ENCODE measurements around the gene NEDD1.
A peak's percentile ranks its signal among the peaks of the same experiment; 100 is the strongest.

The NEDD1 gene

DNA sequence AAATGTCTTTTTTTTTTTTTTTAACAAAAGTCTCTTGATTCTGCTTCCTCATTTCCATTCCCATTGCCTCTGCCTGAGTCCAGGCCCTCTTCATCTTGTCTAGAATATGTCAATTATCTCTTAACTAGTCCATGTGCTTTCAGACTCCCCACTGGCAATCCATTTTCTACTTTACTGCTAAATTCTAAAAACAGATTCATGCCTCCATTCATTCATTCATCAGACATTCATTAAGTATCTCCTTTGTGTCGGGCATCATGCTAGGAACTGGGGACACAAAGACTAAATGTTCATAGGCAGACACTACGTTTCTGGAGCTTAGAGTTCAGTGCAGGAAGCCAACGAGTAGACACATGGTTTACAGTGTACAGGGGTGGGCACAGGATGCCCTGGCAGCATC, 9.6 kb upstream of the NEDD1 start:
- FAIRE-seq: no peak
- no peak for DNase-seq (ENCODE audit: insufficient read length, low spot score)

- FAIRE-seq: no peak
- no peak for DNase-seq (ENCODE audit: insufficient read length, low spot score)
Observed at GRCh38 chr12:96901175-96901574, 5.9 kb upstream of the NEDD1 start.

DNA sequence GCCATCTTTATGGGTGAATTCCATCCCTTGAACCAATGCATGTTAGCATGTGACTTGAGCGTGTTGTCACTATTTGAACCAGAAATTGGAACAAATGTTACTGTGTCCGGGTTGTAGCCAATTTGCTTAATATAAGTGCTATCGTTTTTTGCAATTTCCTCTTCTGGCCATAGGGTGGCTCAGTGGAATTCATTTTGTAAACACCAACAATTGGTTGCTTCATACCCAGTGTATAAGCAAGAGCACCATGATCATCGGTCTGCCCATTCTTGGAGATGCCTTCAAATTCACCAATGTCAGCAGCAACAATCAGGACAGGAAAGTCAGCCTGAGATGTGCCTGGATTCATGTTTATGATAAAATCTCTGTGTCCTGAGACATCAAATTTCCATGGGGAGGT, 5.0 kb upstream of the NEDD1 start:
- FAIRE-seq (no peak), DNase-seq (ENCODE audit: insufficient read length, low spot score) (no peak)

DNA sequence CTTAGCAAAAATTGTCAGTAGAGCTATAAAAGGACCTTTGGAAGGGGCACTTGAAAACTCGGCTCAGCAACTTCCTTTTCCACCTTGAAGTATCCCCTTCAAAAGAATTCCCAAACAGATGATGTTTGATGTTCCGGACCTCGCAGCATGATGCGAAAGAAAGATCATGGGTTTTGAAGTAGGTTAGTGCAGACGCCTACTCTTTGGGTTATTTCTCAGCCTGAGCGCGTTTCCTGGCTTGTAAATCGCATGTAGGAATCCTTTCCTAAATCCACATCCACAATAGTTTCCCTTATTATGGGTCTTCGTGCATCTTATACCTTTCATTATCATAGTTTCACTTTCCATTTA, 584 bp upstream of the NEDD1 start:
- no peak for FAIRE-seq

GRCh38 chr12:96907671-96908422, 790 bp downstream of the NEDD1 start:
- FAIRE-seq: peak; percentile 92
- DNase-seq (ENCODE audit: insufficient read length, low spot score): no peak

More for the DNA sequence above, 584 bp upstream of the NEDD1 start:
- no peak for DNase-seq (ENCODE audit: insufficient read length, low spot score)

DNA sequence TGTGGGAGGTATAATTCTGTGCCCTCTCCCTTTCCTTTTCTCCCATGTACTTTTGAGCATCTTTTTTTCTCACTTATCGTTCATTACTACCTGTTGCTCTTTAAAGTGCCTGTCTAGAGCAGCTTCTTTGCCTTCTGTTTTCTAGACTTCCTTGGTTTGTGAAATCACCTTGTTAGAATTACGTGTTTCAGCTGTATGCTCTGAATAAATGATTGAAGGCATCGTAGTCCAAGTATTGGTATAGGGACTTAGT, 1.3 kb downstream of the NEDD1 start:
- FAIRE-seq (no peak), DNase-seq (ENCODE audit: insufficient read length, low spot score) (no peak)

DNA sequence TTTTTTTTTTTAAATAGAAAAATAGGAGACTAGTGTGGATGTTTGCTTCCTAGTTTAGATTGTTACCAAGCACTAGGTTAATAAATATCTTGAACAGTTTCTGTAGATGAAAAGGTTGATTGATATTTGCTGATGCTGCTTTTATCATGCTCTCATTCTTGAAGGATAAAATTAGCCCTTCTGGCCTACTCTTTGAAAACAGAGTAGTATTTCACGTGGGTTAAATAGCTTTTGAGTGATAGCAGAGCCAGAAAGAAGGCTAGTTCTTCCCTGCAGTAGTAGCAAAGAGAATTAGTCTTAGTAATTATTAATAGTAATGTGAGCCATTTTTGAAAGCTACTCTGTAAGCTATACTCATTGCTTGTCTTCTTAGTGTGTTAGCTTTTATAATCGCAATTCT, 5.2 kb downstream of the NEDD1 start:
- DNase-seq (ENCODE audit: insufficient read length, low spot score) (no peak), FAIRE-seq (no peak)

DNA sequence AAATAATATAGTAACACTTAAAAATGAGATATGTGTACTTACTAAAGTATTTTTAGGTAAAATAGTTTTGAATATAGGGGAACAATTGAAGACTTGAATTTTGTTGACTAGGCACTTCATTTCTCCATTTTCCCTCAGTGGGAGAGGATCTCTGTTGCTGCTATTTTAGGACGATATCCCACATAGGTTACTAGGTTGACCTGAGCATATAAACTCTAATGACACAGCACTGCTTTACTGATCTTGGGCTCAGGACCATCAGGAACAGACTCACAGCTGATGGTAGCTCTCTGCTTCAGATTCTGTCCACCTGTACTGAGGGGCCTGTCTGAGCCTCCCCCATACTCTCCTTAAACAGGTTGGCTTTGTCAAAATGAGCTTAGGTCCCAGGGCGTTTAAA, 5.9 kb downstream of the NEDD1 start:
- no peak for FAIRE-seq
- DNase-seq (ENCODE audit: insufficient read length, low spot score): no peak

DNA sequence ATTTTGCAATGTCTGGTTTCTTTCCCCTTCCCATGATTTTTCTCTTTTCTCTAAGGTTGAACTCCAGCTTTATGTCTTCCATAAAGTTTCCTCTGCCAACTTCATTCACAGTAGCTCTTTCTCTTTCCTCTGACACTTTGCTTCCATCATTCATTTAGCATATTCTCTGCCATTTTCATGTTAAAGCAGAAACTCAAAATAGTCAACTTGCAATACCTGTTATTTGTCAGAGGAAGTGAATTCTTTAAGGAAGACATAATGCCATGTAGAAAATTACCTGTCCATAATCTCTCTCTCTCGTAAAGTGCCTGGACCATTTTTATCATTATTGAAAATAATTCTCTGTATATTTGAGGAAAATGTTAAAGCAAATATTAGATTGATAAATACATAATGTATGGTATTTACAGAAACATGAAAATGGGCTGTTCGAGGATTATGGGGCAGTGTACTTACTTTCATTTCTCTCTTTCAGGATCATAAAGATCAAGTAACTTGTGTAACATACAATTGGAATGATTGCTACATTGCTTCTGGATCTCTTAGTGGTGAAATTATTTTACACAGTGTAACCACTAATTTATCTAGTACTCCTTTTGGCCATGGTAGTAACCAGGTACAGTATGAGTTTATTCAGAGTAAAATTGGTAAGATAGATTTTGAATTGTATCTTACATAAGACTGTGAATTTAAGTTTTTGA, 12.6 kb downstream of the NEDD1 start:
- DNase-seq (ENCODE audit: insufficient read length, low spot score): no peak
- FAIRE-seq: peak; percentile 28

DNA sequence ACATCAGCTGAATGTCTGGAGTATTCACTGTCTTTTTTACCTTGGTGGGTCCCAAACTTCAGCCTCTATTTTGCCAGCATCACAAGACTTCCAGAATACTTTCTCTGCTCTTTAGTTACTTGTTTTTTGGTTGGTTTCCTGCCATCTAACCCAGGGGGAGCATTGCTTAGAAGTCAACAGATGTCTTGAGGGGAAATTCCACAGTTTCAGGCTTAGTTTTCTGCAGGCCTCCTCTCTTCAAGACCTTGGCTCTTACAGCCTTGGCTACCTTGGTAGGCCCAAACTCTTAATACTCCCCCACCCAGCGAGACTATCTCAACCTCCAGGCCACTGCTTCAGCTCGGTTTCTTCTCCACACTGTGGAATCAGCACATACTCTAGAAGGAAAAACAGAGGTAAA, 41.7 kb downstream of the NEDD1 start:
- peak; percentile 65 for FAIRE-seq
- DNase-seq (ENCODE audit: insufficient read length, low spot score): no peak

DNA sequence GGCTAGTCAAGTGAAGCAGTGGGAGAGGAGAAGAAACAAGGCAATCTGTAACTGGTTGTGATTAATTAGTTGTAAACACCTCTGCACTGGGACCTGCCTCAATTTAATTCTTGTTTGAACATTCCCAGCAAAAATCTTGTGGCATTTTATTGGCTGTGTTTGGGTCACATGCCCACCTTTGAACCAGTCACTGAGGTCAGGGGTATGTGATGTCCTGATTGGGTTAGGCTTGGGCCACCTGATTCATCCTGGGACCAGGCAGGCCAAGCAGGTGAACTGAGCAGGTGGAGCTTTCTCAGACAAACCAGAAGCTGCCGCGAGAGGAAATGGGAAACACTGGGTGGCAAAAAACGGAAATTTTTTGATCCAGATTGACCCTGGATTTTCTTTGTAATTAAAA, 72.5 kb downstream of the NEDD1 start:
- FAIRE-seq: no peak
- no peak for DNase-seq (ENCODE audit: insufficient read length, low spot score)

DNA sequence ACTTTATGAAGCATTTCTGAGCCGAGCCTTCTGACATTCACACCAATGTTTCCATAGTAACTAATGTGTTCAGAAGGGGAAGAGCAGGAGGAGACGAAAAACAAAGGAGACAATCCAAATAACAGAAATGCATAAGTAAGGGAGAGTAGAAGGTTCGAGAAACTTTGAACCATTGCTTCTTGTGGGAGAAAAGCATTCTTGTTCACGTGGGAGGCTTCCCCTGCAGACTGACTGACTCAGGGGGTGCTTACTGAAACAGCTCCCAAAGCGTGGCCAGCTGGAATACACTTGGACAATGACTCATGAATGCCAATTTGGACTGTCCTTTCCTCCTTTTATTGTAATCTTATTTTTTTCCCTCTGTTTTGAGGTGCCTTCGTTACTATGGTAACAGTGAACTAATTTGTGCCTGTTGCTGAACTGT, 73.9 kb downstream of the NEDD1 start:
- FAIRE-seq (no peak), DNase-seq (ENCODE audit: insufficient read length, low spot score) (no peak)

DNA sequence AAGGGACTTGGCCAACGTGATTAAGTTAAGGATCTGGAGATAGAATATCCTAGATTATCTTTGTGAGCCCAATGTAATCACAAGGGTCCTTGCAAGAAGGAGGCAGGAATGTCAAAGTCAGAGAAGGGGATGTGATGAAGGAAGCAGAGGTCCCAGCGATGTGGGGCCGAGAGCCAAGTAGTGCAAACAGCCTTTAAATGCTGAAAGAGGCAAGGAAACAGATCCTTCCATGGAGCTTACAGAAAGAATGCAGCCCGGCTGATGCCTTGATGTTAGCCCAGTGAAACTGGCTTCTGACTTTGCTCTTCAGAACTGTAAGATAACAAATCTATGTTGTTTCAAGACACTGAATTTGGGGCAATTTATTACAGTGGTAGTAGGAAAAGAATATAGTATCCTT, 74.9 kb downstream of the NEDD1 start:
- DNase-seq (ENCODE audit: insufficient read length, low spot score) (no peak), FAIRE-seq (no peak)

- no peak for DNase-seq (ENCODE audit: insufficient read length, low spot score)
- no peak for FAIRE-seq
Observed at GRCh38 chr12:96982671-96983070, 75.6 kb downstream of the NEDD1 start.

DNA sequence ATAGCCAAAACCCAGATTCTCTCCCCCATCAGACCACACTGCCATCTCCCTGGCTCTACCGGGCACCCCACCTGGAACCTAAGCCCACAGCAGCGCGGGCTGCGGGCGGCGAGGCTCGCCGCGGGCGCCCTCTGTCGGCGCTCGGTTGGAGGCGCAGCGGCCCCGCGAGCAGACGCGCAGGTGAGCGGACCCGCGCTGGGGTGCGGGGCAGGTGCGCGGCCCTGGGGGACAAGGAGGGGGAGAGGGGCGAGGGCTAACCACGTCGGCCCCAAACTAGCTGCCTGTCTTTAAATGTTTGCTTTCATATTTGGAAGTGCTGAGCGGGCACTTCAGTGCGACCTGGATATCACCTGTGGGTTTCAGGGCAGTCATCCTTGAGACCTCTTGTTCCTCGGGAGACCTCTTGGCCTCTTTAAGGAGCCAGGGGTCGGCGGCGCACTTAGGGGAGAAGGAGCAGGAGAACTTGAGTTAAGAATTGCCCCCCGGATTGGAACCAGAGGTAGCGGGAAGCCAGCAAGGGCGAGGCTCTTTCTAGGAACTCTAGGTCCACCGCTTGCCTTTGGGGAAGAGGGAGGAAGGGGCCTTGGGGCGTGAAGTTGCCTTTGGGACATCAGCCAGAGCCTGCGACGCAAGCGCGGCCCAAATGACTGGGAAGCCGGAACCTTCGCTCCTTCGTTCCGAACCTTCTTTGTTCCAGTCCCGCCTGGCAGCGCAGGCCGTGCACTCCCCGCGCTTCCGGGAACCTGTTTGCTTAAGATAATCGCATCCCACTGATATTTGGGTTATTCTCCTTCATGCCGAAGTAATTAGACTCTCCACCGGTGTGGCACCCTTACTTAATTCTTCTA, 78.7 kb downstream of the NEDD1 start:
- FAIRE-seq (no peak), DNase-seq (ENCODE audit: insufficient read length, low spot score) (peak; percentile 33)

DNA sequence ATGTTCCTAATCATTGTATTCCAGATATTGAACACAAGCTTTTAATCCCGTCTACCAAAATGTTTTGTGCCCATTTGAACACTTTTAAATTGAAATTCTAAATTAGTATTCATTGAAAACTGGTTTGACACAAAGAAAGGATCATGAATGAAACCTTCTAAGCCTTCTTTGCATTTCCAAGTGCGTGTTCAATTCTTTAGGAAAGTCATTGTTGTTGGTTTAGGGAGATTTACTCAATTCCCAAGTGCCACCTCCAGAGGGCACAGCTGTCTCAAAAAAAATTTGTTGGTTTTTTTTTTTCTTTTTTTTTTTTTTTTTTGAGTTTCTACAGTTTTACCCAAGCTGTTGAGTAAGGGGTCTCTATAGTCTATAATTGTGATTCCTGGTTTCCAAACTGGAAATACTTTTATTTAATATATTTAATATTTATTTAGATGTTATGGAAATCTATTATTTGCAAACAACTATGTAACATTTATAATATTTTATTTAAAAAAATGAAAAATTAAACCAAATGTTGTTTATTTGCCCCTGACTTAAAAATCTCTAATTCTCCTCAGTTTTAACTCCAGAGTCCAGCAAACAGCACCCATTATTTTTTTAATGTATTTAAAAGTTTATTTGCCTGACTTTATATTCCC, 79.9 kb downstream of the NEDD1 start:
- FAIRE-seq (no peak), DNase-seq (ENCODE audit: insufficient read length, low spot score) (no peak)

DNA sequence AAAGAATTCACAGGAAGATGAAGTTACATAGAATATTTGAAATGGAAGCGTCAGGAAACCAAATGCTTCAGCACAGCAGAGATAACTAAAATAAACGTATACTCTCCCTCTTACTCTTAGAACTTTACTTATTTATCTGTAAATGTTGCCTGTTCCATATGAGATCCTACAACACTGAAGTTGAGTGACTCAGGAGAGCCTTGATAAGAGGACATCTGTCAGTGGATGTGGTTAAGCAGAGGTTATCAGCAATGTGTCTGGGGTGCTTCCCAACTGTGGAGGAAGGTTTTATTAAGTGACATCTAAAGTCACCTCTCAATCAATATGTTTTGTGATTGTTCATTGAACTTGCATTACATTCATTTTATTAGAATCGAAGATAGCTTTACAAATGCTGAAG, 81.9 kb downstream of the NEDD1 start:
- DNase-seq (ENCODE audit: insufficient read length, low spot score): no peak
- FAIRE-seq: no peak

GRCh38 chr12:96989916-96990315, 82.9 kb downstream of the NEDD1 start:
- no peak for FAIRE-seq
- no peak for DNase-seq (ENCODE audit: insufficient read length, low spot score)

- no peak for DNase-seq (ENCODE audit: insufficient read length, low spot score)
Observed at GRCh38 chr12:96994900-96995299, 87.8 kb downstream of the NEDD1 start.

DNA sequence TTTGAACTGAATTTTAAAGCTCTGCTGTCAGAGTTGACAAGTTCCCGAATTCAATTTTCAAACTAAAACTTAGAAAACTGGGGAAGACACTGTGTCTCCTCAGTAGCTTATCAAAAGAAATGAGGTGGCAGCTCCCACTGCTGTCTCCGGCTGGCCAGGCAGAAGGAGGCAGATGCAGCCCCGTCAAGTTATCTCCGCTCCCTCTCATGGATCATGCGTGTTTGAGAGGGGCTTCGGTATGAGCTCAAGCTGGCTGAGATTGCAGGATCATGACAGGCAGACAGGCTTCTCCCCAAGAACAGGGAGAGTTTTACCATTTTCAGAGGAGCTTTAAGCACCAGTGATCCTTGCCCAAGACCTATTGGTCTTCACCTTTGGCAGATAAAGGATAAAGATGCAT, 88.8 kb downstream of the NEDD1 start:
- FAIRE-seq: no peak
- no peak for DNase-seq (ENCODE audit: insufficient read length, low spot score)

More at GRCh38 chr12:96994900-96995299, 87.8 kb downstream of the NEDD1 start:
- no peak for FAIRE-seq

DNA sequence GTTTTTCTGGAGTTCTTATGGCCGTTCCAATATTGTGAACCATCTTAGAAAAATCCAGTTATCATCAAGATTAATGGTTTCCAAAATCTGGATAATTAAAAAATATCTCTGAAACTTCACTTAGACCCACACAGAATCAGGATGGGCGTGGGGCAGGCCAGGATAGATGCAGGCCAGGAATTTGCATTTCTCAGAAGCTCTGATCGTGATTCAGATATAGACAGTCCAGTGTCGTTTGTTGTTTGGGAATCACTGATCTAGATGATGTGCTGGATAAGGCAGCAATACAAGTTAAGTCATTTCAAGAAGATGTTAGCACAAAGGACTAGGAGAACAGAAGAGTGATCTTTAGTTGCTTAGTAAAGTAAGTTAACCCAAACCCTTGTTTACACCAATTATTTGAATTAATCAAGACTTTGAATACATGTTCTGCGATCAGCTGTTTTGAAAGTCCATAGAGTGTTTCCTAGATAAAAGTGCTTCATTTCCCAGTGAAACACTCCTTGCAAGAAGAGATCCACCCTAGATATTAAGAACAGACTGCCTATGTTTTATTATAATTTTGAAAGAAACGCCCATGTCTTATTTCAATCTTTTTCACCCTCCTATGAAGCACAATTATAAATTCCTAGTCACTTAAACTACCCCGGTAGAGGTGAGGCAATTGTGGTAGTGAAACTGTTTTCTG, 90.9 kb downstream of the NEDD1 start:
- DNase-seq (ENCODE audit: insufficient read length, low spot score) (no peak), FAIRE-seq (no peak)

Measured in GM19239 (cell line).